ENCODE data around the gene TREH.
"Not testable (repeated sequence)": the region's sequence is repeated elsewhere in the genome, so short reads cannot be mapped to it uniquely, and the experiment has no call there.

The TREH gene

DNA sequence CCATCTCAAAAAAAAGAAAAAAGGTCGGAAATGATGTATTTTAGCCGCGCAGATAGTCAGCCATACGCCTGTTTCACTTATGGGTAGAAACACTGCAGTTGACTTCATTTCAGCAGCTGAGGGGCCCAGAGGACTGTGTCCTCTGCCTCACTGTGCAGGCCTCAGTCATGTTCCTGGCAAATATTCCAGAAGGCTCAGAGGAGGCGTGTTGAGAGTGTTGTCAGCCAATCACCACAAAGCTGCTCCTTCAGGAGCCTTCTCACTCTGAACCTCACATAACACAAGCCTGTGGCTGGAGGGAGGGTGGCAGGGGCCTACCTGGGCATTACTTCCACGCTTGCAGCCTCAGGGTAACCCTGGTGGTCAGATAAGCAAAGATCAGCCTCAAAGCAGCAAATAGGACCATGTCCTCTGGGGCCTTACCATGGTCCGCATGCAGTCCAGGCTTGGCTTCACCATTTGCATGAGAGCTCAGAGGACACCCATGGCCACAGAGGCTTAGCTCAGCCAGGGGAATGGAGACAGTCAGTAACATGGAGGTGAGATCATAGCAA, 17.3 kb upstream of the TREH start:
- DNase-seq: no peak

DNA sequence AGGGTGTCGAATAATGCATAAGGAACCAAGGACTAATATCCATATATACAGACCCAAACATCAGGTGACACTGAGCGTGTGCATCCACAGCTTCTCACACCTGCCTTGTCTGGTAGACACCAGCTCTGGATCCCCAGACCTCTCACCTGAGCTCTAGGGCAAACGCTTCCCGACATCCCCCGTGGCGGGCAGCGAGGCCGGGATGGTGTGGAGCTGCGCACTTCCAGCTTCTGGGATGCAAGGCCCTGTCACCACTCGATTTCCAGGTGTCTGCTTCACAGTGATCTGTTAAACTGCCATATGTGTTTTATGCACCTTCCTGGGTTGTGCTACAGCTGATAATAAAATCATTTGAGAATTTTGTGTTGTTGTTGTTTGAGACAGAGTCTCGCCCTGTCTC, 15.3 kb upstream of the TREH start:
- DNase-seq: no peak

DNA sequence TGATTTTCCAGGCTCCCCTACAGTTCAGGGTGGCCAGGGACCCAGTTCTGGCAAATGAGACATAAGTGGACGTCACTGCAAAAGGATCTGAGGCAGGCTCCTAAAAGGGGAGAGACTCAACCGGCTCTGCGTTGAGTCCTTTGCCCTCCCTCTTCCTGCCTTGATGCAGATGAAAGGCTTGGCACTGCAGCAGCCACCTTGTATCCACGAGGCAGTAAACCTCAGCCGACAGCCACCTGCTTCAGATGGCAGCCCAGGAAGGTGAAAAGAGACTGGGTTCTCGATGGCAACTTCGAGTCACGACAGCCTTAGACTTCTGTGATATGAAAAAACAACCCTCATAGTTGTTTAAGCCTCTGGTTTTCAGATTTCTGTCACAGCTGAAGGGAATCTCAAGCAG, 14.7 kb upstream of the TREH start:
- no peak for DNase-seq

- no peak for DNase-seq
These were observed 12.7 kb upstream of the TREH start for GRCh38 chr11:118691926-118692830.

DNA sequence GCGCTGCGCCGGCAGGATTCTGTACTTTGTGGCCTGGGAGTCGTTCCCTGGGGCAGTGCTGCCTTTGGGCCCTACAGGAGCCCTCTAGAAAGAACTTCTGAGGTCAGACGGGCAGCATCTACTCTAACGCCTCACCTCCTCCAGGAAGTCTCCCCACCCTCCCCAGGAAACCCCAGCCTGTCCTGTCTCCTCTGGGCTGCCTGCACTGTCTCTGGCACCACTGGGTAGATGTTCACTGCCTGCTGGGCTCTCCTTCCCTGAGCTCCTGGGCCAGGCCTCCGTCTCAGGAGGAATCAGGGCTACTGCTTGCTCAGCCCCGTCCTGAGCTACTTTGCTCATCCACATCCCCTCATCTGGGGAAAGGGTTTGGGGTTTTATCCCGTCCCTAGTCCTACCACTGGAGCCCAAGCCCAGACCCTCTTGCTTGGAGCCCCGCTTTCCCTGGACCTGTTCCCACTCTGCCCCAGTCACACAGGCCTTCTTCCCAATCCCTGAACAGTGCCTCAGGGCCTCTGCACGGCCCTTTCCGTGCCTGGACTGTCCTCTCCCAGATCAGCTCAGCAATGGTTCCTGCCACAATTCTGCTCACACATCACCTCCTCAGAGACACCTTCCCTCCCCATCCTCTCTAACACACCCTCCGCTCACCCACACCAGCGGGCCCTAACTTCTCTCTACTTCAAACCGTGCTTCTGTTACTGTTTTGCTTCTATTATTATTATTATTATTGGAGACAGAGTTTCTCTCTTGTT, 11.3 kb upstream of the TREH start:
- no peak for DNase-seq

- peak; percentile 82 to 88 for DNase-seq
These were observed 10.6 kb upstream of the TREH start for GRCh38 chr11:118689852-118690552.

GRCh38 chr11:118689503-118689851, 10.0 kb upstream of the TREH start:
- DNase-seq: no peak

- no peak for DNase-seq
These were observed 9.5 kb upstream of the TREH start for GRCh38 chr11:118688851-118689502.

- not testable (repeated sequence) for DNase-seq
These were observed 8.9 kb upstream of the TREH start for GRCh38 chr11:118688339-118688738.

DNA sequence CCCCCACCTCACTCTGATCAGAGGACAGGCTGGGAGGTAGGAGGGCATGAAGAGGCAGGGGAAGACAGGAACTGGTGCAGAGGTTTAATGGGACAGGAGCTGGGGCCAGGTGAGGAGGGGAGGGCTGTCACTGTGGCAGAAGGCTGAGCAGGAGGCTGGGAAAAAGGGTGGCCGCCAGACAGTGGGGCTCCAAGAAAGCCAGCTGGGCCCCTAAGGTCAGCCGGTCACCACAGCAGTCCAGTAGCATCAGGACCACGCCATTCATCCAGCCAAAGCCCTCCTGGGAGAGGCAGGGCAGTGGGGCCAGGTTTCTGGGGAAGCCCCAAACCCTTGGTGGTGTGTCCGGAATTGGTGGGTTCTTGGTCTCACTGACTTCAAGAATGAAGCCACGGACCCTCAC, 8.5 kb upstream of the TREH start:
- DNase-seq: no peak

GRCh38 chr11:118684187-118684586, 4.7 kb upstream of the TREH start:
- no peak for DNase-seq

DNA sequence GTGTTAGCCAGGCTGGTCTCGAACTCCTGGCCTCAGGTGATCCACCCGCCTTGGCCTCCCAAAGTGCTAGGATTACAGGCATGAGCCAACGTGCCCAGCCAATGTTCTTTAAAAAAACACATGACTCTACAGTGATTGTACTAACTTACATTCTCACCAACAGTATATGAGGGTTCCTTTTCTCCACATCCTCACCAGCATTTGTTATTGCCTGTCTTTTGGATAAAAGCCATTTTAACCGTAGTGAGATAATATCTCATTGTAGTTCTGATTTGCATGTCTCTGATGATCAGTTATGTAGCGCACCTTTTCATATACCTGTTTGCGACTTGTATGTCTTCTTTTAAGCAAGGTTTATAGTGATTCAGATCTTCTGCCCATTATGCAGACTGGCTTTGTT, 3.5 kb upstream of the TREH start:
- not testable (repeated sequence) for DNase-seq

- no peak for DNase-seq
These were observed 2.9 kb upstream of the TREH start for GRCh38 chr11:118682372-118682771.

- DNase-seq: not testable (repeated sequence)
These were observed 542 bp downstream of the TREH start for GRCh38 chr11:118678908-118679307.

- DNase-seq: no peak
These were observed 1.5 kb downstream of the TREH start for GRCh38 chr11:118677977-118678376.

- DNase-seq: no peak
These were observed 5.4 kb downstream of the TREH start for GRCh38 chr11:118674082-118674435.

DNA sequence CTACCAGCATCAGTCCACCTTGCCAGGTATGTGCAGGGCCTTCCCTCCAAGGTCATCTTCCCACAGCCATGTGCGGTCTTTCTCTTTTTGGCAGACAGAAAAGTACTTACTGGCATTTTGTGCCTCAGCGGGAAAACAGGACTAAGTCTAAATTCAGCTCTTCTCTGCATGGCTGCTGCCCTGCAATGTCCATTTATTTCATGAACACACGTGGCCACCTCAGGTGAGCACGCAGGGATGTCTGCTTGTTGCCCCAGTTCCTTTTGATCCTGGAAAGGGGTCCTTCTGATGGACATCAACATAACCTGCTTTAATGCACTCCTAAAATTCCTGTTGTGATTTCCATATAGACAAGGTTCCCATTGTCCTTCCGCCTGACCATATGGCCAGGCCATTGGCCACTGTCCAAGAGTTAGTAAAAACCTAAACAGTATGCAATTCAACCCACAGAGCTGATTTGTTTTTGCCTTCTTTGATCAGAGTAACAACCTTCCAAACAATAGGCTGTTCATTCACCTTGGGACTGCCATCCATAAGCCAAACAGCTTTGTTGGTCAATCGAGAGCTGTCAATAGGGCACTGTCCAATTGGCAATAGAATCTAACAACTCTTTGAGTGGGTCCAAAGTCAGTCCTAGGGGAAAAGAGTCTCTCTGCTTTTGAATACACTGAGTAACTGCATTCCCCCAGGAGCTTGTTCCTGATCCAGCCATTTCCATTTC, 5.9 kb downstream of the TREH start:
- DNase-seq: no peak

GRCh38 chr11:118672846-118673245, 6.6 kb downstream of the TREH start:
- DNase-seq: no peak

GRCh38 chr11:118671254-118671653, 8.2 kb downstream of the TREH start:
- no peak for DNase-seq

DNA sequence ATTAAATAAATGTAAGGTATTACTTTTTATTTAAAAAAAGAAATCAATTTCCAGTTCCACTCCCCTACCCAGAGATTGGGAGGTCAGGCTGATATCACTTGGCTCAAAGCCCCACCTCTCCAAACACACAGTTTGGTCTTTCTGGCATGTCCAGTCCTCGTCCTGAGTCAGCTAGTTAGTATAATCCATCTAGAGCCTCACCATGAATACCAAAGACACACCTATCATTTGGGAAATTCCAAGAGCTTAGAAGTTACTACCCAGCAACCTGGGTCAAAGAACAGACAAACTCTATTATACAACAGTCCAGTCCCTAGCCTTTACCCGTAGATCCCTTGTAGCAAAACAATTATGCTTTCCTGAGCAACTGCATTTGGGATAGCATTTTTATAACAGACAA, 9.4 kb downstream of the TREH start:
- DNase-seq: no peak

DNA sequence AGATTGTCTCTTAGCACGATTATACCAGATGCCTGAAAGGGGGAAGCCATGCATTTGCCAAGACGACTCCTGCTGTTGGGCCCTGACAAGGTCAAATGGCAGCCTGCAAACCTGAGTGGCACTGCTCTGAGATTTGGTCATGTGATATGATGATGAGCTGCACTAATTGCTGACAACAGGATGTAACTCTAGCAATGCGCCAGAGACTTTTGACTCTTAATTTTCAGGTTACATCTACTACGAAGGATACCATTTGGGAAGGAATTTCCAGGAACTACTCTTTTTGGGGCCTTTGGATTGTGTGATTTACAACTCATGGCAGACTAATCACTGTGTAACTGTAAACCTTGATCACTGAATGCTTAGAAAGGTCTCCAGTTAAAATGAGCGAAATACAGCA, 13.1 kb downstream of the TREH start:
- DNase-seq: peak; percentile 29 to 78

GRCh38 chr11:118663902-118664301, 15.5 kb downstream of the TREH start:
- no peak for DNase-seq
